GM21576 (cell line): ENCODE results near the gene GLCE.
A peak's percentile ranks its signal among the peaks of the same experiment; 100 is the strongest.

Experiments
- ATAC-seq: cut with Tn5 transposase; IDR thresholded peaks from one replicate; pipeline ENCODE4 v1.9.1; 2021; ENCODE audit warnings: mild to moderate bottlenecking, moderate library complexity; ENCODE audit not compliant: unreplicated experiment

Gene GLCE

GRCh38 chr15:69160141-69160993, at the start of gene GLCE:
Gene GLCE, plus strand, starts transcription at chr15:69160635. Its CDS starts 95,172 bp downstream, at chr15:69255807.
- peak; percentile 94 for ATAC-seq

GRCh38 chr15:69114331-69114928, 46.0 kb upstream of the GLCE start:
- no peak for ATAC-seq

- ATAC-seq = no peak
Observed at GRCh38 chr15:69115031-69115430, 45.4 kb upstream of the GLCE start.

GRCh38 chr15:69116391-69116790, 44.0 kb upstream of the GLCE start:
- ATAC-seq = no peak

GRCh38 chr15:69117431-69117871, 43.0 kb upstream of the GLCE start:
- no peak for ATAC-seq

GRCh38 chr15:69118089-69118488, 42.3 kb upstream of the GLCE start:
- no peak for ATAC-seq

- ATAC-seq = no peak
Observed at GRCh38 chr15:69119001-69119400, 41.4 kb upstream of the GLCE start.

GRCh38 chr15:69119683-69120395, 40.6 kb upstream of the GLCE start:
- no peak for ATAC-seq

- ATAC-seq = no peak
Observed at GRCh38 chr15:69120732-69121131, 39.7 kb upstream of the GLCE start.

GRCh38 chr15:69121198-69121828, 39.1 kb upstream of the GLCE start:
- ATAC-seq = no peak

GRCh38 chr15:69125236-69125635, 35.2 kb upstream of the GLCE start:
- ATAC-seq = no peak

- no peak for ATAC-seq
Observed at GRCh38 chr15:69126054-69126469, 34.4 kb upstream of the GLCE start.

GRCh38 chr15:69127306-69127705, 33.1 kb upstream of the GLCE start:
- ATAC-seq = no peak

- ATAC-seq = no peak
Observed at GRCh38 chr15:69128667-69129311, 31.6 kb upstream of the GLCE start.

GRCh38 chr15:69131362-69132220, 28.8 kb upstream of the GLCE start:
- no peak for ATAC-seq

- ATAC-seq = no peak
Observed at GRCh38 chr15:69132430-69132829, 28.0 kb upstream of the GLCE start.

GRCh38 chr15:69132977-69133861, 27.2 kb upstream of the GLCE start:
- no peak for ATAC-seq

GRCh38 chr15:69133862-69134519, 26.4 kb upstream of the GLCE start:
- ATAC-seq = no peak
